ENCODE measurements around the gene GNAI2. TPM values are rescaled to one million over a fixed set of nuclear protein-coding genes. Genes with fewer than 3 reads are reported as not detected.

GNAI2 gene
- total RNA-seq, 4 donors from 2014 or later: 69.6 to 322 (median 74.8) TPM

GRCh38 chr3:50238549-50239026, 2.6 kb downstream of the GNAI2 start:
- Histone ChIP-seq H3K27ac (peak overlapping the region; percentile 87 to 91 (median 90)), H3K36me3 (no peaks in the 10 kb centered on the region), H3K27me3 (no peaks in the 10 kb centered on the region), H3K4me3 (peak overlapping the region in 3 of 4 donors; percentile 54 to 84 (median 79)), H3K9me3 (no peaks in the 10 kb centered on the region), H3K4me1 (peaks cover 38 to 73% (median 66%) of the 10 kb centered on the region in 4 donors)
- TF ChIP-seq CTCF (IDR thresholded peaks at IDR 0.05): no peak
- peak; percentile 36 to 60 (median 42) for TF ChIP-seq POLR2AphosphoS5 (IDR thresholded peaks at IDR 0.05)
- DNase-seq: peak; percentile 93
- 7% methylated on average over 3 of the region's 7 CpGs; no CpG with 5 or more reads in 1 of the 2 donors for WGBS, 2 donors (ENCODE audit: low coverage in 1 of 2)
- intact Hi-C loops (cut with DNase I; ENCODE audit: low total_unique reads) (no loop called here), in situ Hi-C loops (cut with MboI; ENCODE audit: low pct_ligation_motif_present in 1 of 4, low pct_unique_long_range_greater_than_20kb in 1 of 4, low sequenced_read_pairs in 3 of 4) (no loop called here)

- in situ Hi-C loops (cut with MboI; ENCODE audit: low pct_ligation_motif_present in 1 of 4, low pct_unique_long_range_greater_than_20kb in 1 of 4, low sequenced_read_pairs in 3 of 4) (no loop called here), intact Hi-C loops (cut with DNase I; ENCODE audit: low total_unique reads) (no loop called here)
- DNase-seq: no peak
- Histone ChIP-seq H3K9me3 (no peaks in the 10 kb centered on the region), H3K36me3 (no peaks in the 10 kb centered on the region), H3K27me3 (no peaks in the 10 kb centered on the region), H3K4me1 (peaks cover 38 to 79% (median 69%) of the 10 kb centered on the region in 4 donors), H3K27ac (peak overlapping the region; percentile 87 to 91 (median 90)), H3K4me3 (no peak overlapping the region)
- TF ChIP-seq POLR2AphosphoS5 (IDR thresholded peaks at IDR 0.05) (no peak), POLR2A (IDR thresholded peaks at IDR 0.05) (no peak), CTCF (IDR thresholded peaks at IDR 0.05) (no peak), EP300 (IDR thresholded peaks at IDR 0.05; ENCODE audit: low read depth) (no peak)
- 83% methylated on average over 4 of the region's 4 CpGs; no CpG with 5 or more reads in 1 of the 2 donors for whole genome bisulfite sequencing, 2 donors (ENCODE audit: low coverage in 1 of 2)
These were observed 3.6 kb downstream of the GNAI2 start for GRCh38 chr3:50239649-50240048.

GRCh38 chr3:50241163-50241562, 5.2 kb downstream of the GNAI2 start:
- no peaks in the 10 kb centered on the region for H3K9me3 ChIP-seq
- no peak overlapping the region for H3K4me3 ChIP-seq
- peaks cover 47 to 87% (median 72%) of the 10 kb centered on the region in 4 donors for H3K4me1 ChIP-seq
- no peaks in the 10 kb centered on the region for H3K27me3 ChIP-seq
- H3K27ac ChIP-seq: peak overlapping the region; percentile 20 to 91 (median 78)
- no peak for DNase-seq
- intact Hi-C loops (cut with DNase I; ENCODE audit: low total_unique reads): no loop called here
- no peak for TF ChIP-seq CTCF (IDR thresholded peaks at IDR 0.05)
- no peak for TF ChIP-seq EP300 (IDR thresholded peaks at IDR 0.05; ENCODE audit: low read depth)
- TF ChIP-seq POLR2A (IDR thresholded peaks at IDR 0.05): no peak
- no peak for TF ChIP-seq POLR2AphosphoS5 (IDR thresholded peaks at IDR 0.05)
- no peaks in the 10 kb centered on the region for H3K36me3 ChIP-seq
- in situ Hi-C loops (cut with MboI; ENCODE audit: low pct_ligation_motif_present in 1 of 4, low pct_unique_long_range_greater_than_20kb in 1 of 4, low sequenced_read_pairs in 3 of 4): no loop called here
- 84% methylated on average over 4 of the region's 4 CpGs; no CpG with 5 or more reads in 1 of the 2 donors for WGBS, 2 donors (ENCODE audit: low coverage in 1 of 2)

GRCh38 chr3:50241713-50242380, 5.8 kb downstream of the GNAI2 start:
- TF ChIP-seq EP300 (IDR thresholded peaks at IDR 0.05; ENCODE audit: low read depth) (no peak), POLR2AphosphoS5 (IDR thresholded peaks at IDR 0.05) (no peak), CTCF (IDR thresholded peaks at IDR 0.05) (no peak), POLR2A (IDR thresholded peaks at IDR 0.05) (no peak)
- Histone ChIP-seq H3K36me3 (no peaks in the 10 kb centered on the region), H3K4me1 (peaks cover 53 to 90% (median 76%) of the 10 kb centered on the region in 4 donors), H3K27ac (peak overlapping the region; percentile 69 to 91 (median 78)), H3K4me3 (no peak overlapping the region), H3K9me3 (no peaks in the 10 kb centered on the region), H3K27me3 (no peaks in the 10 kb centered on the region)
- DNase-seq: no peak
- in situ Hi-C loops (cut with MboI; ENCODE audit: low pct_ligation_motif_present in 1 of 4, low pct_unique_long_range_greater_than_20kb in 1 of 4, low sequenced_read_pairs in 3 of 4) (no loop called here), intact Hi-C loops (cut with DNase I; ENCODE audit: low total_unique reads) (no loop called here)
- 84% methylated on average over 6 of the region's 7 CpGs; no CpG with 5 or more reads in 1 of the 2 donors for WGBS, 2 donors (ENCODE audit: low coverage in 1 of 2)

All from transverse colon (tissue), 4 donors.